Heart right ventricle (tissue), 16 donors: ENCODE measurements around the gene PRSS1. TPM values are rescaled to one million over a fixed set of nuclear protein-coding genes. Genes with fewer than 3 reads are reported as not detected.

Source experiments
- ATAC-seq, 8 donors: fragments of 200-7000 bp; cut with Tn5 transposase; one replicate each; pipeline ENCODE4 v1.9.1; 2020; ENCODE audit warnings: mild to moderate bottlenecking in 8 of 8, moderate library complexity in 8 of 8, moderate number of reproducible peaks in 1 of 8
- DNase-seq, 2 donors: peaks; one replicate each; pipeline ENCODE4 v3.0.0-alpha.2; 2020
- H3K27ac ChIP-seq, 10 donors: fragments of 200-600 bp; sonication (generic) in 2 of 10; one replicate each; pipeline versions ENCODE4 v1.5.0 to v1.8.0; 2020 to 2022; ENCODE audit warnings: mild to moderate bottlenecking in 3 of 10
- H3K27me3 ChIP-seq, 7 donors: fragments of 200-600 bp; one replicate each; pipeline ENCODE4 v1.8.0; 2021 to 2022; ENCODE audit warnings: mild to moderate bottlenecking in 2 of 7
- H3K36me3 ChIP-seq, 9 donors: fragments of 200-600 bp; sonication (generic) in 1 of 9; one replicate each; pipeline versions ENCODE4 v1.5.0 to v1.8.0; 2020 to 2022; ENCODE audit warnings: mild to moderate bottlenecking in 2 of 9
- H3K4me1 ChIP-seq, 9 donors: fragments of 200-600 bp; sonication (generic) in 1 of 9; one replicate each; pipeline versions ENCODE4 v1.5.0 to v1.8.0; 2020 to 2022; ENCODE audit warnings: mild to moderate bottlenecking in 4 of 9
- H3K4me3 ChIP-seq, 10 donors: fragments of 200-600 bp; sonication (generic) in 2 of 10; one replicate each; pipeline versions ENCODE4 v1.5.0 to v1.8.0; 2020 to 2022; ENCODE audit warnings: mild to moderate bottlenecking in 7 of 10, moderate library complexity in 2 of 10
- H3K9me3 ChIP-seq, 11 donors: fragments of 200-600 bp in 10 of 11; sonication (generic) in 2 of 11; one replicate each; pipeline versions ENCODE4 v1.5.0 to v1.8.0; 2013 to 2022; ENCODE audit warnings: mild to moderate bottlenecking in 2 of 11, control low read depth in 1 of 11, moderate library complexity in 1 of 11
- WGBS, 2 donors: extraction: QIAGEN DNeasy Blood & Tissue Kit; methylation state at CpG; one replicate each; pipeline ENCODE4 v1.1.7; 2013; ENCODE audit warnings: inconsistent platforms in 1 of 2; 5-methylcytosine and 5-hydroxymethylcytosine counted together
- intact Hi-C, 10 donors: fragments of 100-400 bp; cut with DNase I; formaldehyde crosslinking; loops; one replicate each; pipeline versions ENCODE4 v1.11.1 to v1.14.2; 2022
- polyA plus RNA-seq, 2 donors: library from polyadenylated mRNA; stranded (reverse); fragments of 200-250 nt; gene quantifications; one replicate each; pipeline ENCODE4 v1.2.3, GENCODE V29; 2013
- total RNA-seq, 10 donors: library from RNA; stranded (reverse); fragmentation: NEBNext Ultra II Directional in 3 of 10; extraction: Animal tissue kit (Norgen Biotek cat#: 25700) in 3 of 10; gene quantifications; one replicate each; pipeline versions ENCODE4 v1.2.1 to v1.2.4, GENCODE V29; 2021 to 2023
- TF ChIP-seq, protein P1 (sequence below), 9 donors: fragments of 200-600 bp; sonication (generic) in 2 of 9; IDR thresholded peaks; one replicate each; pipeline versions ENCODE4 v1.5.0 to v1.8.0; 2021 to 2022; ENCODE audit warnings: antibody characterized with exemption in 9 of 9, mild to moderate bottlenecking in 5 of 9, moderate library complexity in 1 of 9
- donor health status: Arrhythmogenic right ventricular cardiomyopathy.
- donor health status: ischemic (EF 13 %, LVEDD 7.1; RV severe dilation, severe dysfunction).
- donor health status: healthy with polysubstance abuse.
- donor health status: DM: no; HTN: yes; CAD: no.
- donor health status: DM: no; HTN: no; CAD: no.
- donor health status: ischemic (EF 25% LVEDD 6.9; RV normal size, moderate dysfunction).
- donor health status: ischemic (EF 25% LVEDD 5.7; RV mildly dilated, moderate dysfunction).
- donor health status: healthy.
- donor health status: DM: yes; HTN: yes; CAD: no.
- donor health status: Ischemic cardiomyopathy.
- donor health status: ischemic (EF 35%, LVEDD 5.7; RV mildly dilated, moderate dysfunction).
- donor health status: nonischemic (EF 11% LVEDD 7.7; RV severe dilation, severe dysfunction).
- donor health status: DM: yes; HTN: yes; CAD: no.
- donor health status: PGD.
- donor health status: ischemic (EF 29% LVEDD 5.4; RV normal size, mild dysfunction).
- donor health status: nonischemic (EF 23%, LVEDD 6.1; RV moderate dilation, normal function).

Gene PRSS1
- total and polyA plus RNA-seq, 12 donors = 0.75 to 4.3 (median 3.7) TPM; not detected in 4

- H3K27ac ChIP-seq = peak overlapping the region in 1 of 10 donors; percentile 91
- peaks cover 0 to 3% (median 0%) of the 10 kb centered on the region in 9 donors for H3K36me3 ChIP-seq
- peaks cover 8 to 20% (median 16%) of the 10 kb centered on the region in 9 donors for H3K4me1 ChIP-seq
- no peaks in the 10 kb centered on the region for H3K9me3 ChIP-seq
- intact Hi-C loops = no loop called here
- H3K27me3 ChIP-seq = peaks cover 20 to 82% (median 69%) of the 10 kb centered on the region in 7 donors
- 72 to 76% methylated on average over 11 of the region's 11 CpGs for WGBS, 2 donors
- DNase-seq (no peak), ATAC-seq (no peak)
- TF ChIP-seq, protein P1, sequence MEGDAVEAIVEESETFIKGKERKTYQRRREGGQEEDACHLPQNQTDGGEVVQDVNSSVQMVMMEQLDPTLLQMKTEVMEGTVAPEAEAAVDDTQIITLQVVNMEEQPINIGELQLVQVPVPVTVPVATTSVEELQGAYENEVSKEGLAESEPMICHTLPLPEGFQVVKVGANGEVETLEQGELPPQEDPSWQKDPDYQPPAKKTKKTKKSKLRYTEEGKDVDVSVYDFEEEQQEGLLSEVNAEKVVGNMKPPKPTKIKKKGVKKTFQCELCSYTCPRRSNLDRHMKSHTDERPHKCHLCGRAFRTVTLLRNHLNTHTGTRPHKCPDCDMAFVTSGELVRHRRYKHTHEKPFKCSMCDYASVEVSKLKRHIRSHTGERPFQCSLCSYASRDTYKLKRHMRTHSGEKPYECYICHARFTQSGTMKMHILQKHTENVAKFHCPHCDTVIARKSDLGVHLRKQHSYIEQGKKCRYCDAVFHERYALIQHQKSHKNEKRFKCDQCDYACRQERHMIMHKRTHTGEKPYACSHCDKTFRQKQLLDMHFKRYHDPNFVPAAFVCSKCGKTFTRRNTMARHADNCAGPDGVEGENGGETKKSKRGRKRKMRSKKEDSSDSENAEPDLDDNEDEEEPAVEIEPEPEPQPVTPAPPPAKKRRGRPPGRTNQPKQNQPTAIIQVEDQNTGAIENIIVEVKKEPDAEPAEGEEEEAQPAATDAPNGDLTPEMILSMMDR (IDR thresholded peaks at IDR 0.05) = no peak
- peak overlapping the region in 2 of 10 donors; percentile 36 to 53 for H3K4me3 ChIP-seq
Observed at GRCh38 chr7:142798451-142799436, 49.5 kb downstream of the PRSS1 start.

- TF ChIP-seq, protein P1 (IDR thresholded peaks at IDR 0.05) = no peak
- H3K4me1 ChIP-seq = peaks cover 8 to 20% (median 16%) of the 10 kb centered on the region in 9 donors
- DNase-seq (no peak), ATAC-seq (no peak)
- WGBS, 2 donors = 43 to 52% methylated on average over 3 of the region's 3 CpGs
- intact Hi-C loops = no loop called here
- H3K9me3 ChIP-seq = no peaks in the 10 kb centered on the region
- H3K36me3 ChIP-seq = peaks cover 0 to 3% (median 0%) of the 10 kb centered on the region in 9 donors
- peak overlapping the region in 1 of 10 donors; percentile 91 for H3K27ac ChIP-seq
- peak overlapping the region in 1 of 10 donors; percentile 53 for H3K4me3 ChIP-seq
- peaks cover 20 to 75% (median 64%) of the 10 kb centered on the region in 7 donors for H3K27me3 ChIP-seq
Observed at GRCh38 chr7:142799437-142799835, 50.2 kb downstream of the PRSS1 start.

GRCh38 chr7:142800088-142800487 is 50.8 kb downstream of the PRSS1 start:
- H3K27ac ChIP-seq = peak overlapping the region in 1 of 10 donors; percentile 91
- TF ChIP-seq, protein P1 (IDR thresholded peaks at IDR 0.05) = no peak
- ATAC-seq = no peak
- no peaks in the 10 kb centered on the region for H3K9me3 ChIP-seq
- peaks cover 0 to 3% (median 0%) of the 10 kb centered on the region in 9 donors for H3K36me3 ChIP-seq
- H3K4me3 ChIP-seq = peak overlapping the region in 1 of 10 donors; percentile 53
- H3K27me3 ChIP-seq = peaks cover 20 to 76% (median 57%) of the 10 kb centered on the region in 7 donors
- WGBS, 2 donors = 89 to 90% methylated on average over 1 of the region's 1 CpG
- no peak for DNase-seq
- intact Hi-C loops = no loop called here
- peaks cover 8 to 20% (median 16%) of the 10 kb centered on the region in 9 donors for H3K4me1 ChIP-seq

- WGBS, 2 donors = 88 to 90% methylated on average over 6 to 7 of the region's 7 CpGs
- Histone ChIP-seq H3K4me3 (peak overlapping the region in 1 of 10 donors; percentile 53), H3K27ac (peak overlapping the region in 1 of 10 donors; percentile 91), H3K4me1 (peaks cover 8 to 20% (median 16%) of the 10 kb centered on the region in 9 donors), H3K27me3 (peaks cover 20 to 76% (median 50%) of the 10 kb centered on the region in 7 donors), H3K36me3 (peaks cover 0 to 3% (median 0%) of the 10 kb centered on the region in 9 donors), H3K9me3 (no peaks in the 10 kb centered on the region)
- TF ChIP-seq, protein P1 (IDR thresholded peaks at IDR 0.05) = no peak
- no peak for DNase-seq
- intact Hi-C loops = no loop called here
- ATAC-seq = no peak
Observed at GRCh38 chr7:142800699-142801260, 51.5 kb downstream of the PRSS1 start.
